HepG2 (cell line): ENCODE results near the gene SEPTIN10. TPM values are rescaled to one million over a fixed set of nuclear protein-coding genes. Genes with fewer than 3 reads are reported as not detected.
A peak's percentile ranks its signal among the peaks of the same experiment; 100 is the strongest.

Source experiments
- CBX5 ChIP-seq: sonication (generic); formaldehyde crosslinking; IDR thresholded peaks from 2 replicates; pipeline ENCODE4 v1.4.0; 2020; ENCODE audit warnings: missing genetic modification reagents, borderline replicate concordance
- DNMT1 ChIP-seq: sonication (generic); formaldehyde crosslinking; IDR thresholded peaks from 2 replicates; pipeline ENCODE4 v1.5.1; 2020; ENCODE audit warnings: mild to moderate bottlenecking, missing genetic modification reagents
- ETV6 ChIP-seq: sonication (generic); formaldehyde crosslinking; conservative IDR thresholded peaks from 2 replicates; pipeline ENCODE4 v1.4.0; 2020; ENCODE audit warnings: missing genetic modification reagents
- SOX5 ChIP-seq: IDR thresholded peaks from 2 replicates; pipeline ENCODE4 v1.6.1; 2016; ENCODE audit warnings: borderline replicate concordance
- TBX2 ChIP-seq: sonication (generic); formaldehyde crosslinking; IDR thresholded peaks from 2 replicates; pipeline ENCODE4 v1.5.0; 2020; ENCODE audit warnings: missing genetic modification reagents, mild to moderate bottlenecking, borderline replicate concordance
- TCF7 ChIP-seq: sonication (generic); IDR thresholded peaks from 2 replicates; pipeline ENCODE4 v1.6.1; 2016; ENCODE audit warnings: antibody characterized with exemption, low read depth
- ZBTB2 ChIP-seq: sonication (generic); formaldehyde crosslinking; IDR thresholded peaks from 2 replicates; pipeline ENCODE4 v1.8.0; 2022; ENCODE audit warnings: low read depth, missing genetic modification reagents
- ZFP36L2 ChIP-seq: sonication (generic); formaldehyde crosslinking; IDR thresholded peaks from 2 replicates; pipeline ENCODE4 v1.4.0; 2020; ENCODE audit warnings: missing genetic modification reagents
- ZNF407 ChIP-seq: sonication (generic); formaldehyde crosslinking; IDR thresholded peaks from one replicate; pipeline ENCODE4 v1.5.1; 2020; ENCODE audit warnings: mild to moderate bottlenecking, missing genetic modification reagents; ENCODE audit errors: not compliant biosample characterization
- ZNF484 ChIP-seq: sonication (generic); formaldehyde crosslinking; IDR thresholded peaks from 2 replicates; pipeline ENCODE4 v1.5.1; 2020; ENCODE audit warnings: mild to moderate bottlenecking, low read depth, missing genetic modification reagents, borderline replicate concordance
- ZSCAN22 ChIP-seq: sonication (generic); formaldehyde crosslinking; IDR thresholded peaks from 2 replicates; pipeline ENCODE4 v1.4.0; 2020; ENCODE audit warnings: mild to moderate bottlenecking, missing genetic modification reagents
- polyA plus RNA-seq, 8 experiments: library from polyadenylated mRNA; depleted of rRNA in 3 of 8; stranded (reverse) in 7 of 8; unstranded in 1 of 8; fragments of >200 nt; fragmentation: Illumina TruSeq in 4 of 8; extraction: Trizol in 4 of 8; gene quantifications; 2 replicates each; pipeline versions ENCODE4 v1.2.1 to v1.2.3, GENCODE V29; 2011 to 2016; ENCODE audit warnings: low read depth in 4 of 8, missing spikeins in 1 of 8, mixed read lengths in 1 of 8; ENCODE audit not compliant: insufficient read depth in 1 of 8
- total RNA-seq, 5 experiments: library from RNA; depleted of rRNA; stranded (reverse); fragments of >200 nt; fragmentation: Illumina TruSeq; extraction: Trizol; gene quantifications; 2 replicates each; pipeline ENCODE4 v1.2.3, GENCODE V29; 2016; ENCODE audit warnings: low read depth in 1 of 5
- TF ChIP-seq, protein P1 (sequence below): sonication (generic); formaldehyde crosslinking; IDR thresholded peaks from 2 replicates; pipeline ENCODE4 v1.5.0; 2020; ENCODE audit warnings: missing genetic modification reagents, mild to moderate bottlenecking, borderline replicate concordance
- TF ChIP-seq, protein P2 (sequence below): sonication (generic); formaldehyde crosslinking; conservative IDR thresholded peaks from 2 replicates; pipeline ENCODE4 v1.4.0; 2020; ENCODE audit warnings: missing genetic modification reagents

The SEPTIN10 gene
- total and polyA plus RNA-seq, 2 of the 13 experiments (the other 11 are each of a cell fraction or from before 2014, with no cell fraction given): 45.8 to 67.5 TPM

DNA sequence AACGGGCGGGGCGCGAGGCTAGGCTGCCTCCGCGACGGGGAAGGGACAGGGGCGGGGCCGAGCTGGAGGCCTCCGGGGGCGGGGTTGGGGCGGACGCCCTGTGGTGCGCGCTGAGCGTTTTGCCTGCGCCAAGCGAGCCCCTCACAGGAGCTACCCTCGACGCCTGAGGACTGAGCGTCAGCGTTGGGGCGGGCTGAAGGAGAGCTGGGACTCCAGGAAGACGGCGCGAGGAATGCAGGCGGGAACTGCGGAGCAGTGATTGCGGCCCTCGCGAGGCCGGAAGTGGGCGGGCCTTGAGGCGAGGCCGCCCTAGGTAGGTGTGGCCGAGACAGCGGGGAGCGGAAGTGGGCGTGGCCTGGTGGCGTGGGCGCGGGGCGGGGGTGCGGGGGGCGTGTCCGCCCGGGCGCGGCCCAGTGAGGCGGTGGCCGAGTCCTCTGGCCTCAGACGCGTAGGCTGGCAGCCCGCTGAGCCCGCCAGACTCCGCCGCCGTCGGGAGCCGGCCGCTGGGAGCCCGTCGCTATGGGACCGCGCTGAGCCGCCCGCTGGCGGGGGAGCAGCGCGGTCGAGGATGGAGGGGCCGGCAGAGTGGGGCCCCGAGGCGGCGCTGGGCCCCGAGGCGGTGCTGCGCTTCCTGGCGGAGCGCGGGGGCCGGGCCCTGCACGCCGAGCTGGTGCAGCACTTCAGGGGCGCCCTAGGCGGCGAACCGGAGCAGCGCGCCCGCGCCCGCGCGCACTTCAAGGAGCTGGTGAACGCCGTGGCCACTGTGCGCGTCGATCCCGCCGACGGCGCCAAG lies at the start of gene SEPTIN10, which contains the start of gene SOWAHC (continued):
- TF ChIP-seq, protein P1, sequence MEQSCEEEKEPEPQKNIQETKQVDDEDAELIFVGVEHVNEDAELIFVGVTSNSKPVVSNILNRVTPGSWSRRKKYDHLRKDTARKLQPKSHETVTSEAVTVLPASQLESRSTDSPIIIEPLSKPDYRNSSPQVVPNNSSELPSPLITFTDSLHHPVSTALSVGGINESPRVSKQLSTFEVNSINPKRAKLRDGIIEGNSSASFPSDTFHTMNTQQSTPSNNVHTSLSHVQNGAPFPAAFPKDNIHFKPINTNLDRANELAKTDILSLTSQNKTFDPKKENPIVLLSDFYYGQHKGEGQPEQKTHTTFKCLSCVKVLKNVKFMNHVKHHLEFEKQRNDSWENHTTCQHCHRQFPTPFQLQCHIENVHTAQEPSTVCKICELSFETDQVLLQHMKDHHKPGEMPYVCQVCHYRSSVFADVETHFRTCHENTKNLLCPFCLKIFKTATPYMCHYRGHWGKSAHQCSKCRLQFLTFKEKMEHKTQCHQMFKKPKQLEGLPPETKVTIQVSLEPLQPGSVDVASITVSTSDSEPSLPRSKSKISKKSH: peak; percentile 85; the same call in 1 of the 2 replicates
- TF ChIP-seq ZSCAN22 (CRISPR knock-in tag) (no peak), ETV6 (CRISPR knock-in tag) (peak; percentile 81), ZNF407 (CRISPR knock-in tag) (peak; percentile 75), ZFP36L2 (CRISPR knock-in tag) (no peak; the same call in 1 of the 2 replicates), CBX5 (CRISPR knock-in tag) (peak; percentile 93), ZNF484 (no peak), ZBTB2 (CRISPR knock-in tag) (no peak; the same call in 1 of the 2 replicates), SOX5 (CRISPR knock-in tag) (peak; percentile 72; the same call in 1 of the 2 replicates), TCF7 (no peak), TBX2 (CRISPR knock-in tag) (peak; percentile 94), DNMT1 (CRISPR knock-in tag) (no peak)
- TF ChIP-seq, protein P2, sequence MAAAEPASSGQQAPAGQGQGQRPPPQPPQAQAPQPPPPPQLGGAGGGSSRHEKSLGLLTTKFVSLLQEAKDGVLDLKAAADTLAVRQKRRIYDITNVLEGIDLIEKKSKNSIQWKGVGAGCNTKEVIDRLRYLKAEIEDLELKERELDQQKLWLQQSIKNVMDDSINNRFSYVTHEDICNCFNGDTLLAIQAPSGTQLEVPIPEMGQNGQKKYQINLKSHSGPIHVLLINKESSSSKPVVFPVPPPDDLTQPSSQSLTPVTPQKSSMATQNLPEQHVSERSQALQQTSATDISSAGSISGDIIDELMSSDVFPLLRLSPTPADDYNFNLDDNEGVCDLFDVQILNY (CRISPR knock-in tag): peak; percentile 89
